Measurements from ENCODE around the gene EDEM2. TPM values are rescaled to one million over a fixed set of nuclear protein-coding genes. Genes with fewer than 3 reads are reported as not detected.
"Not testable (repeated sequence)": the region's sequence is repeated elsewhere in the genome, so short reads cannot be mapped to it uniquely, and the experiment has no call there.

The EDEM2 gene
- polyA plus RNA-seq, 3 donors = 9.7 to 23.8 (median 23.3) TPM

DNA sequence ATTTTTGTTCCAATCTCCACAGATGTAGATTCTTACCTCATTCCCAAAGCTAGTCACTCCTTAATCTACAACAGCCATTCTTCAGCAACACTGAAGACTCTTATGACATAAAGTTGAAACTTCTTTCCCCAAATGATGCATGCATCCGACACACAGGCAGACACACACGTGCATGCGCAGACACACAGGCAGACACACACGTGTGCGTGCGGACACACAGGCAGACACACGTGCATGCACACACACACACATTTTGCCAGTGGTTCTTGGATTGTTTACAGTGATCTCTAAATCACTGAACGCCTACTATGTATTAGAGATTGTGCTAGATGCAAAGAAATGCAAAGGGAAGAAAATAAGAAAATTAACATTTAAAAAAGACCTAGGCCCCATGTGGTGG lies 45.5 kb downstream of the EDEM2 start:
- H3K27ac ChIP-seq (ENCODE audit: low read depth, low read length) = no peak overlapping the region
- 85 to 88% (median 86%) methylated on average over 8 of the region's 8 CpGs for WGBS, 3 donors

DNA sequence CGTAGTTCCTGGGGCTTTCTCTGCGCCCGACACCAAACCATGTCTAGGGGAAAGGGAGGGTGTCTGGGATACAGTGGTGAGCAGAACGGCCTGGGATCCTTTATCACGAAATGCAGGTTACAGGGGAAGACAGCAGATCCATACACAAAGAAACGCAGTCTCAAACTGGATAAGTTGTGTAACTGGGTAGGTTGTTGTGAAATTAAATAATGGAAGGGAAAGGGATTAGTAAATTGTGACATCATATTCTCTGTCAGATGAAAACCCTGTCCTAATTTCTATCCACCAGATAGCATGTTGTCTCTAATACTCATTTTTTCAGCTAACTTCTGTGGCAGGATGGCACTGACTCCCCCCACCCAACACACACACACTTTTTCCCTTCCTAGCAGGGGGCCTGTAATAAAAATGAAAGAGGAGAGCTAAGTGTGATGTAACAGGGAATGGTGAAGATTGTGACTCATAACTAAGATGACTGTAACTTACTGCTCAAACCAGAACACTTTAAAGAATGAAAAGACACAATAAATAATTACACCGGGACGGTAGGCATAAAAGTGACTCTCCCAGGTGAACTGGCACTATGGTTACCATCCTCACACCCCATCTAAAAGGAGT lies 53.8 kb downstream of the EDEM2 start:
- no peak overlapping the region for H3K27ac ChIP-seq (ENCODE audit: low read depth, low read length)
- WGBS, 3 donors = 73 to 83% (median 74%) methylated on average over 8 of the region's 8 CpGs

DNA sequence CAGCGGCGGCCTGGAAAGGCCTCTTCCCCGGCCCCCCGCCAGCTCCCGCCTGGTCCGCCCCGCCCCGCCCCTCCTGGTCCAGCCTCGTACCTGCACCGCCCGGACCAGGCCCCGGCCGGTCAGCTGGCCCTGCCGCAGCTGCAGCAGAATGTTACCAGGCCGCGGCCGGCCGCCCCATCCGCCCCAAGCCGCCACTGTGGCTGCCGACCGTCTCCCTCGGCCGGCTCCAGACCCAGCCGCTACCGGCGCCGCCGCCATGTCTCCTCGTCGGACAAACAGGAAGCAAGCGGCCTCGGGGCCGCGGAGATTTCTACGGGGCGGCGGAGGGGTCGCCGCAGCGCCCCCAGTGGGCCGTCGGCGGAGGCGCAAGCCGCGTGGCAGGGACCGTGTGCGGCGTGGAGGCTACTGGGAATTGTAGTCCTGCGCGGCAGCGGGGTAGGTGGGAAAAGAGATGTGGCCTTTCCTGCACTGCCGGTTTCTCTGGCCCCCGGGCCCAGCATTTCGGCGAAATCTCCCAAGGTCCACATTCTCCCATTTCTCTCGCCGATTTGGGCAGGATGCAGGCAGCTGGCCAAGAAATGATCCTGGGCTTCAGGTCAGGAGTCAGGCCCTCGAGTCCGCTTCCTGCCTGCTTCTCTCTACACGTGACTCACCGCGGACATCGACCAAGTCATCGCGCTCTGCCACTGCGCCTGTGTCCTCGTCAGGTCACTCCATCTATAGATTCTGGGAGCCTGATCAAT lies 54.4 kb downstream of the EDEM2 start, which contains the start of gene TRPC4AP:
TSS of gene TRPC4AP (minus strand) at position 284 of the 743 bp plus-strand sequence. CDS start at position 258, 26 bp downstream.
- 1 to 2% (median 2%) methylated on average over 65 to 69 of the region's 69 CpGs for WGBS, 3 donors
- H3K27ac ChIP-seq (ENCODE audit: low read depth, low read length) = peak within 1 kb of the TSS; percentile 43

DNA sequence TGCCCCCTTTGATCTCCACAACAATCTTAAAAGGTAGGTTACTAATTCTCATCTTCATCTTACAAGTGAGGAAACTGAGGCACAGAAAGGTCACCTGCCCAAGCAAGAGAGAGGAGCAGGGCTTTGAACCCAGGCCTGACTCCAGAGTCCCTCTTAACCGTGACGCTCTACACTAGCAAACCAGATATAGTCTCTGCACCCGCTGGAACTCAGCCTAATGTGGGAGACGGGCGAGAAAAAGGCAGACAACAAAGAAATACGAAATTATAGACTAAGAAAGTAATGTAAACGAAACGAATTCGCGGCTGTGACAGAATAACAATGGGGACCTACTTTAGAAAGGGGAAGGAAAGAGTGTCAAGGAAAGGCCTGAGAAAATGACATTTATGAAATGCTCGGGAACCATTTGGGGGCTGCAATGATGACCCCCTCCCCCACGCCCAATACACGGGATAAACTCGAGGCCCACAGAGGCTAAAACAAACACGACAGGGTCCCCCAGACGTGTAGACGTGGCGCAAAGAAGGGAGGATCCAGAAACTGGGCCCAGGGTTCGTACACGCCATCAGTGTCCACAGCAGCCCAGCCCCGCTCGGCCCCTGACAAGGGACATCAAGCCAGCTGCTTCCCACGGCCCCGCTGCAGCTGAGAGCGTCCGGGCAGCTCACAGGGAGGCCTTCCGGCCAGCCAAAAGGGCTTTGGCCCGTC lies 55.2 kb downstream of the EDEM2 start:
- WGBS, 3 donors = 0% methylated on average over 28 of the region's 28 CpGs
- peak overlapping the region; percentile 43 for H3K27ac ChIP-seq (ENCODE audit: low read depth, low read length)

DNA sequence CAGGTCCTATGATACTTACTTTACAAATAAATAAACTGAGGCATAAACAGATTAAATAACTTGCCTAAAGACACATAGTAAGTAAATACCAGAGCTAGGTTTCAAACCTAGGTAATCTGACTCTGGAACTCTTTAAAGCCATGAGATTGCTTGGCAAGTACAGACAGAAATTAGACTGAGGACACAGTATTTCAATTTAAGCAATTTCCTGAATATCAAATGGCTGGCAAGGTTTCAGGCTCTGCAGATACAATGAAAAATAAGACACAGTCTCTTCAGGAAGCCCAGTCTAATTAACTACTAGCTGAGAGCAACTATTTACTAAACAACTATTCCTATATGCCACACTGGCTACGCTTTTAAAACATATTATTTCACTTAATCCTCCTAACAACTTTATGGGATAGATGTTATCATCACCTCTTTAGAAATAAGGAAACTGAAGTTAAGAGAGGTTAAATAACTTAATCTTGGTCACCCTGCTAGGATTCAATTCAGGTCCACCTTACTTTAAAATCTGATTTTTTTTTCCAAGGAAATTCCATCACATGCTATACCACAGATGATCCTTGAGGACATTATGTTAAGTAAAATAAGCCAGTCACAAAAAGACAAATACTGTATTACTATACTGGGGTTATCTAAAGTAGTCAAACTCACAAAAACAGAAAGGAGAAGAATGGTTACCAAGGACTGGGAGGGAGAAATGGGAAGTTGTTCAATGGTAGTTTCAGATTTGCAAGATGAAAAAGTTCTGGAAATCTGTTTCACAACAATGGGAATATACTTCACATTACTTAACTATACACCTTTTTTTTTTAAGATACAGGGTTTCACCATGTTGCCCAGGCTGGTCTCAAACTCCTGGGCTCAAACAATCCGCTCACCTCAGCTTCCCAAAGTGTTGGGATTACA lies 58.6 kb downstream of the EDEM2 start:
- whole genome bisulfite sequencing, 3 donors = 70 to 93% (median 81%) methylated on average over 2 of the region's 2 CpGs
- no peak overlapping the region for H3K27ac ChIP-seq (ENCODE audit: low read depth, low read length)

GRCh38 chr20:35087791-35088190 lies 59.3 kb downstream of the EDEM2 start:
- 64 to 76% (median 66%) methylated on average over 5 of the region's 5 CpGs for WGBS, 3 donors
- H3K27ac ChIP-seq (ENCODE audit: low read depth, low read length) = no peak overlapping the region

DNA sequence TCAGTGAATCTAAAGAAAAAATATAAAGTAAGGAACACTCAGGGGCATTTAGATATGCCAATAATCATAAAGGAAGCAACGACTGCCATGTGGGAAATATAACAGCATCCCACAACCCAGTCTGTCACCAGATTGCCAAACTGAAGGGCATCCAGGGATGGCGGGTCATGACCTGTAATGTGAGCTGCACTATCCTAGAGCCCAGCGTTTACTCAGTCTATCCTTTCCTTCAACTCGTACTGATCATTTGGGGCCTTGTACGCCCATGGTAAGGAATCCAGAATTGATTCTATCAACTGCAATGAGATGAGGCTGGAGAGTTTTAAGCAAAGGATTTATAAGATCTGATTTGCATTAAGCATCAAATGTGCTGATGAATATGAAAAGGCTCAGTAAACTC lies 59.8 kb downstream of the EDEM2 start:
- no peak overlapping the region for H3K27ac ChIP-seq (ENCODE audit: low read depth, low read length)
- 63 to 85% (median 74%) methylated on average over 5 of the region's 5 CpGs for WGBS, 3 donors

DNA sequence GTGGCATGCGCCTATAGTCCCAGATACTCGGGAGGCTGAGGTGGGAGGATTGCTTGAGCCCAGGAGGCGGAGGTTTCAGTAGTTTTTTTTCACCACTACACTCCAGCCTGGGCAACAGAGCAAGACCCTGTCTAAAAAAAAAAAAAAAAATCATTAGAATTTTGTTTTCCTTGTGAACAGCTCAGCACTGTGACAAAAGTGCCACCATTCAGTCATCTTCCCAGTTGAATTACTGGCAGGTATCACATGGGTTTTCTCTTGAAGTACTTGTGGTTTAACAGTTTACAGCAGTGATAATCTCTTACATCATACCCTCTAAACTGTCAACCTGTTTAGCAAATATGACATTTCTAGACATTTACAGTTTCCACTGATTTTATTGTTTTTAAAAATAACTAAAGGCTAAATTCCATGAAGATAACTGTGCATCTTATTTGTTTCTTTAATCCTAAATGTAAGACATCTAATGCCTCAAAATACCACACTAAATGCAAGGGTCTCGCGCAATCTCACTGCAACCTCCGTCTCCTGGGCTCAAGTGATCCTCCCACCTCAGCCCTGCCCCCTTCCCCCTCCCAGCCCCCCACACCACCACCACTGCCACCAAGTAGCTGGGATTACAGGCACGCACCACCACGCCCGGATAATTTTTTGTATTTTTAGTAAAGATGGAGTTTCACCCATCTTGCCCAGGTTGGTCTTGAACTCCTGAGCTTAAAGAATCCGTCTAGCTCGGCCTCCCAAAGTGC lies 61.5 kb downstream of the EDEM2 start:
- WGBS, 3 donors = 81 to 88% (median 84%) methylated on average over 11 of the region's 11 CpGs
- H3K27ac ChIP-seq (ENCODE audit: low read depth, low read length) = no peak overlapping the region

GRCh38 chr20:35084998-35085397 lies 62.1 kb downstream of the EDEM2 start:
- H3K27ac ChIP-seq (ENCODE audit: low read depth, low read length) = no peak overlapping the region

GRCh38 chr20:35080348-35080642 lies 66.8 kb downstream of the EDEM2 start:
- WGBS, 3 donors = 41 to 75% (median 72%) methylated on average over 5 of the region's 5 CpGs
- H3K27ac ChIP-seq (ENCODE audit: low read depth, low read length) = not testable (repeated sequence)

More at GRCh38 chr20:35084998-35085397, 62.1 kb downstream of the EDEM2 start:
- 45 to 89% (median 87%) methylated on average over 3 of the region's 3 CpGs for WGBS, 3 donors

- 84 to 90% (median 90%) methylated on average over 8 of the region's 8 CpGs for WGBS, 3 donors
- H3K27ac ChIP-seq (ENCODE audit: low read depth, low read length) = no peak overlapping the region
These were observed 67.4 kb downstream of the EDEM2 start for GRCh38 chr20:35079472-35080347.

DNA sequence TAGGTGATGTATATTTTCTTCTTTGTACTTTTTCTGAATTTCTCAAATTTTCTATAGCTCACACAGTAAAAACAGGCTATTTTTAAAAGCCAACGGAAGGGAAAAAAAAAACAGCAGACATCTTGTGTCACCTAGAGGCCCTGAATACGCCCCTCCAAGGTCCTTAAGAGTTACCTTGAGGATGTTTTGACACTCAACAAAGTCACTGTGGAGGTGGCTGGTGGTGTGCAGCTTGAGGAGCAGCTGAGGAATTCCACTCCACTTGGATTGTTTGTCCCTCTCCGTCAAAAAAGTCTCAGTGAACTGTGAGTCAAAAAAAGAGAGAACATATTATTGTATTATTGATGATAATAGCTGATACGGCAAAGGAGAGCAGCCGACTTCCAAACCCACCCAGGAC lies 69.3 kb downstream of the EDEM2 start:
- WGBS, 3 donors = 91 to 96% (median 94%) methylated on average over 5 of the region's 5 CpGs
- H3K27ac ChIP-seq (ENCODE audit: low read depth, low read length) = no peak overlapping the region

DNA sequence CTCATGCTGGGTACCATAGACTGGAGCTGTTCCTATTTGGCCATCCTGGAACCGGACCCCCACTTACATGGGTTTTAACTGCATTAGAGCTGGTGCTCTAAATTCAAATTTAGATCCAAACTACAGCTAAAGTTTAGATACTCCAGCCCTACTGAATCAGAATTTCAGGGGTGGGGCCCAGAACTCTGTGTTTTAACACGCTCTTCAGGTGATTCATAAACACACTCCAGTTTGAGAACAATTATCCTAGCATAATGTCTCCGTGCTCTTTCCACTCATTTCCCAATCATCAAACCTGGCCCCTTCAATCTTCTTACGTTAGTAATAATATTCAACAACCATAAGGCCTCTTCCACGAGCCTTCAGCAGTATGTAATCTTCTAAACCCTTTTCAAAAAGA lies 69.8 kb downstream of the EDEM2 start:
- H3K27ac ChIP-seq (ENCODE audit: low read depth, low read length) = no peak overlapping the region
- 97 to 100% (median 98%) methylated on average over 5 of the region's 5 CpGs for whole genome bisulfite sequencing, 3 donors

GRCh38 chr20:35071436-35072153 lies 75.5 kb downstream of the EDEM2 start:
- WGBS, 3 donors = 89 to 97% (median 90%) methylated on average over 7 to 8 of the region's 8 CpGs
- H3K27ac ChIP-seq (ENCODE audit: low read depth, low read length) = not testable (repeated sequence)

GRCh38 chr20:35066194-35066593 lies 80.9 kb downstream of the EDEM2 start:
- 90 to 97% (median 96%) methylated on average over 6 of the region's 6 CpGs for WGBS, 3 donors
- H3K27ac ChIP-seq (ENCODE audit: low read depth, low read length) = no peak overlapping the region

Measured in adipose tissue (tissue), 3 donors.